ENCODE data around the gene KIRREL2.
"Not testable (repeated sequence)": the region's sequence is repeated elsewhere in the genome, so short reads cannot be mapped to it uniquely, and the experiment has no call there.

KIRREL2 gene

GRCh38 chr19:35856546-35857149 is at the start of gene KIRREL2:
Gene KIRREL2, plus strand, starts transcription at chr19:35856911. Its CDS starts 209 bp downstream, at chr19:35857120.
- no peak for DNase-seq (ENCODE audit: low spot score)

- DNase-seq (ENCODE audit: low spot score) = no peak
Observed at GRCh38 chr19:35807633-35808032, 49.1 kb upstream of the KIRREL2 start.

- DNase-seq (ENCODE audit: low spot score) = no peak
Observed at GRCh38 chr19:35811317-35812219, 45.1 kb upstream of the KIRREL2 start.

DNA sequence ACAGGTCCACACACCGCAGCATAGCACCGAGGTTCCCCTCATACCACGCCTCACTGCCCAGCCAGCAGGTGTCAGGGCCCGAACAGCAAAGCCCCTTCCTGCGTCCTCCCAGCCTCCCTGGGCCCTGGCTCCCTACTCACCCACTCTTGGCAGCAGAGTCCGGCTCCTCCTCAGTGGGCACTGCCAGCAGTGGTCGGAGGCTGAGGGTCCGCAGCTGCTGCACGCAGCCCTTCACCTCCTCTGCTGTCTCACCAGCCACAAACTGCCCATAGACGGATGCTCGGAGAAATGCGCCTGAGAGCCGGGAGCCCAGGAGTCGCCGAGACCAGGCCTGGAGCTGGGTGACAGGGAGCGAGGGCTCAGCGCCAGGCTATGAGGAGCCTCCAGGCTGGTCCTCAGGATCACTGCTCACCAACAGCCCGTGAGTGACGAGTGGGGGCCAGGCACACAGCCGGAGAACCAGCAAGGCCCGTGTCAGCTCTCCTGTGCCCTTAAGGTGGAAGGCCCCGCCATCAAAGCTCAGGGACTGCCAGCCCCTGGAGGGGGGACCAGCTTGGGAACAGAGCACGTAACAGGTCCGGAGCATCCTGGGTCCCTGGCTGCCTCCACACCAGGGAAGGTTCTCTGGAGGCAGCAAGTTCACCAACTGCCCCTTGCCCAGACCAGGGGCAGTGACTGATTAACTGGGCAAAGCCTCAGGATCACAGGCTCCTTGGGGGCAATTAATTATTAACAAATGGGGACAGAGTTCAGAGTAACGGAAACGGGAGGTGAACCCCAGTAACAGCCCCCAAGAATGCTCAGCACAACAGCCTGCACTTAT is 44.3 kb upstream of the KIRREL2 start, which contains the start of gene PRODH2:
PRODH2 (minus strand) TSS at position 626 of the 823 bp plus-strand sequence; CDS start at position 586, 40 bp downstream.
- DNase-seq (ENCODE audit: low spot score) = no peak

GRCh38 chr19:35813043-35813890 is 43.4 kb upstream of the KIRREL2 start:
- no peak for DNase-seq (ENCODE audit: low spot score)

GRCh38 chr19:35816262-35816661 is 40.4 kb upstream of the KIRREL2 start:
- no peak for DNase-seq (ENCODE audit: low spot score)

DNA sequence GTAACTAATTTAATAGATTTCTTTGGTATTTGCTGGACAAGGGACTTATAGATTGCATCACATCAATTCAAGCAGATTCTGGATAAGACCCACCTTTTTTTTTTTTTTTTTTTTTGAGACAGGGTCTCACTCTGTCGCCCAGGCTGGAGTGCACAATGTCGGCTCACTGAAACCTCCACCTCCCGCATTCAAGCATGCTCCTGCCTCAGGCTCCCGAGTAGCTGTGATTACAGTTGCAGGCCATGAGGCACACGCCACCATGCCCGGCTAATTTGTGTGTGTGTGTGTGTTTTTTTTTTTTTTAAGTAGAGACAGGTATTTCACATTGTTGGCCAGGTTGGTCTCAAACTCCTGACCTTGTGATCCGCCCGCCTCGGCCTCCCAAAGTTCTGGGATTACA is 39.9 kb upstream of the KIRREL2 start:
- DNase-seq (ENCODE audit: low spot score) = no peak

DNA sequence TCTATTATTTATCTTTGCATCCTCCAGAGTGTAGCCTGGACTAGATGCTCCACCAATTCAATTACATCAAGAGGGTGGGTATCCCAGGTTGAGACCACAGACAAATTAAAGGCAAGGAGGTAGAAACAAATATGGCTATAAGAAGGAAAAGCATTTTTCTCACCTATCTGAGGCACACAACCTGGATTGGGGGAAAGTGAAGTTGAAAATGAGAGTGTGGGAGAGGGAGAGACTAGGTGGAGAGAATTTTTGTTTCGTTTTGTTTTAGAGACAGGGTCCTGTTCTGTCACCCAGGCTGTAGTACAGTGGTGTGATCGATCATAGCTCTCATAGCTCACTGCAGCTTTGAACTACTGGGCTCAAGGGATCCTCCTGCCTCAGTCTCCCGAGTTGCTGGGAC is 38.3 kb upstream of the KIRREL2 start:
- DNase-seq (ENCODE audit: low spot score) = no peak

GRCh38 chr19:35822579-35822978 is 34.1 kb upstream of the KIRREL2 start:
- DNase-seq (ENCODE audit: low spot score) = no peak

- no peak for DNase-seq (ENCODE audit: low spot score)
Observed at GRCh38 chr19:35824150-35824549, 32.6 kb upstream of the KIRREL2 start.

DNA sequence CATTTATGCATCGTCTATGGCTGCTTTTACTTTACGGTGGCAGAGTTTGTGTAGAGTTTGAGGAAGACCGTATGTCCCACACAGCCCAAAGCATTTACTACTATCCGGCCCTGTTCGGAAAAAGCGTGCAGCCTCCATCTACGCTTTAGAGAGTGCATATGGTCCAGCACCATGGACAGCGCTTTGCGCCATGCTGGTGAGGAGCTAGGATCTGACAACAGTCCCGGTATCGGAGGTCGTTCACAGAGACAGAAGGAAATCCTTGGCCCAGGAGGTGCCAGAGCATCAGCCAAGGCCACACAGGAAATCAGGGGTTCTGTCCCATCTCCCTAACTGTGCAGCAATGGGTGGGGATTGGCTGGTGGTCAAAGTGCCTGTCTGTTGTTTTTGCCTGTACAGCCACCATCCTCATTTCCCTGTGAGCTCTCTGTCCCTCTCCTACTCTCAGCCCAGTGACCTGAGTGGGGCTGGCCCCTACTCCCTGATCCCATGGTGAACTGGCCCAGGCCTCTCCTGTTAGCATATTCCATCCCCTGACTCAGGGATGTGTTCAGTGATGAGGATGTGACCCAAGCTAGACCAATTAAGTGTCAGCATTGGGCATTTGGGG is 27.9 kb upstream of the KIRREL2 start:
- DNase-seq (ENCODE audit: low spot score) = peak; percentile 79

GRCh38 chr19:35830986-35831385 is 25.7 kb upstream of the KIRREL2 start:
- DNase-seq (ENCODE audit: low spot score) = no peak

GRCh38 chr19:35832054-35832453 is 24.7 kb upstream of the KIRREL2 start:
- no peak for DNase-seq (ENCODE audit: low spot score)

DNA sequence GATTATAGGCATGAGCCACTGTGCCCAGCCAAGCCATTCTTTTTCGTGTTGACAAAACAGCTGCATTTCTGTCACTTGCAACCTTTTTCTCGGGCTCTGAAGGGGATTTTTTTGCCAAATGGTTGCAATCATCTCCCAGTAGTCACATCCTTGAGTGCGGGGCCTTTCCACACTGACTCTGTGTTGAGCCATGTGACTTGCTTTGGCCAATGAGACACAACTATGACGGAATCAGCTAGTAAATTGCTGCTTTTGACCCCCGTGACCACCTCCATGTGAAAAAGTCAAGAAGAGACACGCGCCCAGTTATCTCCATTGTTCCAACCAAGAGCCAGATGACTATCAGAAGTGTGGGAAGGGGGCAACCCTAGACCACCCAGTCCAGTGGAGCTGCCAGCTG is 22.7 kb upstream of the KIRREL2 start:
- DNase-seq (ENCODE audit: low spot score) = no peak

GRCh38 chr19:35836096-35836495 is 20.6 kb upstream of the KIRREL2 start:
- not testable (repeated sequence) for DNase-seq (ENCODE audit: low spot score)

DNA sequence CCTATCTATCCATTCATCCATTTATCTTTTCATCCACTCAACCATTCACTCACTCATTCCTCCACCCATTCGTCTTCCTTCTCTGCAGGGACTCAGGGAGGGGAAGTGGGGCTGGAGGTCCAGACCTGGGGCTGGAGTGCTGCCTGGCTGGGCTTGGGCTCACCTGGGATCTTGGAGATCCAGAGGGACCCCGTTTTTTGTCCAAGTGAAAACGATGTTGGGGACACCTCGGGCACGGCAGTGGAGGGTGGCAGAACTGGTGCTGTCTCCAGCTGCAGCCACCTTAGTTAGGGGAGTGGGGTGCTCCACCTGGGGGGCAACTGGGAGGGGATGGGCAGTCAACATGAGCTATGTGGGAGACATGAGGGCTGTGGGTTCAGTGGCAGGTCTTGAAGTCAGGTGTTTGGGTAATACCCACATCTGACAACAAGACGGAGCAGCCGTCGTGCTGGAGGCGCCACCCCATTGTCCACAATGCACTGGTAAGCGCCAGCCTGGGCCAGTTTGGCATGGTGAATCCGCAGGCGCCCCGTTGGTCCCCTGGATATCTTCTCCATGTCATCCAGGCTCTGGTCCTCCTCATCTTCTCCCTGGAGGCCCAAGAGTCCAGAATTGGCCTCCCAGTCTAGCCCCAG is 14.6 kb upstream of the KIRREL2 start:
- no peak for DNase-seq (ENCODE audit: low spot score)

- DNase-seq (ENCODE audit: low spot score) = no peak
Observed at GRCh38 chr19:35842666-35843272, 13.9 kb upstream of the KIRREL2 start.

- DNase-seq (ENCODE audit: low spot score) = no peak
Observed at GRCh38 chr19:35843676-35844481, 12.8 kb upstream of the KIRREL2 start.
